ENCODE measurements around the gene PCOLCE2. TPM values are rescaled to one million over a fixed set of nuclear protein-coding genes. Genes with fewer than 3 reads are reported as not detected.

PCOLCE2 gene
- total and polyA plus RNA-seq, 2 donors from 2014 or later, result 1.9 to 59.0 TPM

DNA sequence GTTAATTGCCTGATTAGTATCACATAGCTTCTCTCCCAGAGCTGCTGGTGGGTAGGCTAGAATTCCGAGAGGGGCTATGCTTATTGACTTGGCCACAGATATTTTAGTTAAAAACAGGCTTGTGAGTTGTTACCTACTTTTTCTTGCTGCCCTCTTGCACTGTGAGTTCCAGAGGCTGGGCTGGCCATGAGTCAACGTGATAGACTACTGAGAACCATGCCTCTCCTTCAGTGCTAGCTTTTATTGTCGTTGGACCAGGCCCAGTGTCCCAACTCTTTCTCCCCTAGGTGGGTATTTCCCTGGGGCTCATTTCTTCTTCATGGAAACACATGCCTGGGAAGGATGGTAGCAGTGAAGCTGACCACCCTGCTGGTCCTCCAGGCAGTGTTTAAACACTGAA lies 20.4 kb upstream of the PCOLCE2 start:
- TF ChIP-seq CTCF (IDR thresholded peaks at IDR 0.05; ENCODE audit: borderline replicate concordance, extremely low read depth, insufficient read depth), result no peak
- H3K9me3 ChIP-seq (ENCODE audit: control insufficient read depth in 2 of 3, insufficient read depth in 1 of 3, low read length in 3 of 3), result no peaks in the 10 kb centered on the region
- intact Hi-C loops (cut with DNase I), result no loop called here
- no peaks in the 10 kb centered on the region for H3K4me1 ChIP-seq (ENCODE audit: control insufficient read depth in 2 of 3, insufficient read depth in 2 of 3, low read depth in 1 of 3, low read length in 3 of 3)
- no peaks in the 10 kb centered on the region for H3K36me3 ChIP-seq (ENCODE audit: control insufficient read depth in 2 of 3, insufficient read depth in 3 of 3, low read length in 3 of 3)
- DNase-seq, result no peak
- H3K9ac ChIP-seq (ENCODE audit: low read length in 3 of 3), result no peak overlapping the region
- no peak overlapping the region for H3K27ac ChIP-seq (ENCODE audit: low read depth in 2 of 2, low read length in 2 of 2)
- H3K4me3 ChIP-seq (ENCODE audit: low read length in 3 of 3), result no peak overlapping the region
- no peaks in the 10 kb centered on the region for H3K27me3 ChIP-seq (ENCODE audit: control insufficient read depth, insufficient read depth, low read length)
- no peak for FAIRE-seq

DNA sequence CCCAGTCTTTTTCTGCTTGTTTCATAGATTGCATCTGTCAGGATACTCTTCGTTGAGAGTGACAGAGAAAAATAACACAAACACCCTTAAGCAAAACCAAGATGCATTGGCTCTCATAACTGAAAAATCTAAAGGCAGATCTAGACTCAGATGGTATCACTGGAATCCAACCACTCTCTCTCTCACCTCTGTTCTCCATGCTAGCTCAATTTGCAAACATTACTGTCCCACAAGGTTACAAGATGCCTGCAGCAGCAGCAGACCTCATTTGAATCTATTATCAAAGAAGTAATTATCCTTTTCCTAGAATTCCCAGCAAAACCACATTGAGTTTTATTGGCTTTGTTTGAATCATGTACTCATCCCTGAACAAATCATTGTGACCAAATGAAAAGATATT lies 19.1 kb upstream of the PCOLCE2 start:
- H3K4me1 ChIP-seq (ENCODE audit: control insufficient read depth in 2 of 3, insufficient read depth in 2 of 3, low read depth in 1 of 3, low read length in 3 of 3), result no peaks in the 10 kb centered on the region
- H3K36me3 ChIP-seq (ENCODE audit: control insufficient read depth in 2 of 3, insufficient read depth in 3 of 3, low read length in 3 of 3), result no peaks in the 10 kb centered on the region
- no peak overlapping the region for H3K27ac ChIP-seq (ENCODE audit: low read depth in 2 of 2, low read length in 2 of 2)
- DNase-seq (no peak), FAIRE-seq (no peak)
- H3K4me3 ChIP-seq (ENCODE audit: low read length in 3 of 3), result no peak overlapping the region
- no peak for TF ChIP-seq CTCF (IDR thresholded peaks at IDR 0.05; ENCODE audit: borderline replicate concordance, extremely low read depth, insufficient read depth)
- no peak overlapping the region for H3K9ac ChIP-seq (ENCODE audit: low read length in 3 of 3)
- no peaks in the 10 kb centered on the region for H3K9me3 ChIP-seq (ENCODE audit: control insufficient read depth in 2 of 3, insufficient read depth in 1 of 3, low read length in 3 of 3)
- no peaks in the 10 kb centered on the region for H3K27me3 ChIP-seq (ENCODE audit: control insufficient read depth, insufficient read depth, low read length)
- intact Hi-C loops (cut with DNase I), result no loop called here

DNA sequence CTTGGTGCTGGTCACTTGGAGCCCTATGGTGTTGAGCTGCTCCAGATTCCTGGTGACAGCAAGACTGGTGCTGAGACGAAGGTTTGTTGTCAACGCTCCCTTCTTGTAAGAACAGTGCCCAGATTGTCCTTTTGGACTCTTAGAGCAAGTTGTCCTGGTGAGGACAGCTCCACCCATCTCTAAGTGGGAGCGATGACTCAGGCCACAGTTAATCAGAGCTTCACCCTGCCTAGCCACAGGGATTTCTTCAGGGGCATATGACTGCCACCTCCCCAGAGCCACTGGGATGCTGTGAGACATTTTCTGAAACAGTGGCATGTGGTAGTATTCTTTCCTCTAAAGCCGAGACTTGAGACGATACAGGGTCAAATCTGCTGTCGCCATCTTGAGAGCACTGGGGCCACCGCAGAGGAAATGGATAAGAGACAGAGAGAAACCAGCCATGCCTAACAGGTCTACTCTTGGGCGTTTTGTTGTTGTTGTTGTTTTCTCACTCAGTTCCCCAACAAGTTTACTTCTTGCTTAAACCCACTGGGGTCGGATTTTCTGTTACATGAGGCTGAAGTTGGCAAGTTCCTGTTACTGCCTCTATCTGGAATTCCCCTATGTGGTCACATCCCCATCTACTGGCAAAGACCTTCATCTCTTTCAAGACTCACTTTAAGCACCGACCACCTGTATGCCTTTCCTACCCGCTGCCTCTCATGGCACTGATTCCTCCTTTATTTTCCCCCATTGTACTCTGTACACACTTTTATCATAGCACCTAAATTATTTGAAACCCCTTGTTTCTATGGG lies 16.0 kb upstream of the PCOLCE2 start:
- Histone ChIP-seq H3K9ac (ENCODE audit: low read length in 3 of 3) (no peak overlapping the region), H3K27ac (ENCODE audit: low read depth in 2 of 2, low read length in 2 of 2) (no peak overlapping the region), H3K36me3 (ENCODE audit: control insufficient read depth in 2 of 3, insufficient read depth in 3 of 3, low read length in 3 of 3) (no peaks in the 10 kb centered on the region), H3K9me3 (ENCODE audit: control insufficient read depth in 2 of 3, insufficient read depth in 1 of 3, low read length in 3 of 3) (no peaks in the 10 kb centered on the region), H3K4me3 (ENCODE audit: low read length in 3 of 3) (no peak overlapping the region), H3K27me3 (ENCODE audit: control insufficient read depth, insufficient read depth, low read length) (no peaks in the 10 kb centered on the region), H3K4me1 (ENCODE audit: control insufficient read depth in 2 of 3, insufficient read depth in 2 of 3, low read depth in 1 of 3, low read length in 3 of 3) (no peaks in the 10 kb centered on the region)
- FAIRE-seq (no peak), DNase-seq (peak in 1 of 5 donors; percentile 4)
- intact Hi-C loops (cut with DNase I), result no loop called here
- TF ChIP-seq CTCF (IDR thresholded peaks at IDR 0.05; ENCODE audit: borderline replicate concordance, extremely low read depth, insufficient read depth), result no peak

Measured in kidney (tissue), 14 donors.